HEK293 (cell line): Measurements from ENCODE around the gene MCRIP2.

ENCODE experiments used
- GFI1B ChIP-seq: fragments of 450-650 bp; formaldehyde crosslinking; IDR thresholded peaks from 2 replicates; pipeline ENCODE4 v1.5.1; 2016; ENCODE audit warnings: missing biosample characterization, missing genetic modification characterization
- GLIS2 ChIP-seq: fragments of 450-650 bp; formaldehyde crosslinking; IDR thresholded peaks from 2 replicates; pipeline ENCODE4 v1.5.1; 2016; ENCODE audit warnings: missing biosample characterization, missing genetic modification characterization
- INSM2 ChIP-seq: fragments of 450-650 bp; formaldehyde crosslinking; IDR thresholded peaks from 2 replicates; pipeline ENCODE4 v1.5.1; 2016; ENCODE audit warnings: missing biosample characterization, missing genetic modification characterization
- KLF1 ChIP-seq: fragments of 450-650 bp; formaldehyde crosslinking; IDR thresholded peaks from 2 replicates; pipeline ENCODE4 v1.5.1; 2016; ENCODE audit warnings: missing biosample characterization, missing genetic modification characterization
- KLF8 ChIP-seq: fragments of 450-650 bp; formaldehyde crosslinking; IDR thresholded peaks from 2 replicates; pipeline ENCODE4 v1.5.1; 2016; ENCODE audit warnings: missing biosample characterization, missing genetic modification characterization
- PATZ1 ChIP-seq: fragments of 450-650 bp; formaldehyde crosslinking; IDR thresholded peaks from 2 replicates; pipeline ENCODE4 v1.5.1; 2016; ENCODE audit warnings: missing biosample characterization, missing genetic modification characterization
- PRDM1 ChIP-seq: fragments of 450-650 bp; formaldehyde crosslinking; IDR thresholded peaks from 2 replicates; pipeline ENCODE4; 2016; ENCODE audit warnings: missing biosample characterization, missing genetic modification characterization
- SCRT1 ChIP-seq: fragments of 450-650 bp; formaldehyde crosslinking; IDR thresholded peaks from 2 replicates; pipeline ENCODE4 v1.5.1; 2016; ENCODE audit warnings: missing biosample characterization, missing genetic modification characterization, borderline replicate concordance
- SCRT2 ChIP-seq: fragments of 450-650 bp; formaldehyde crosslinking; IDR thresholded peaks from 2 replicates; pipeline ENCODE4 v1.5.1; 2016; ENCODE audit warnings: missing biosample characterization, missing genetic modification characterization
- ZNF549 ChIP-seq: fragments of 450-650 bp; IDR thresholded peaks from 2 replicates; pipeline ENCODE4 v1.5.1; 2018; ENCODE audit warnings: missing biosample characterization, missing genetic modification characterization, mild to moderate bottlenecking, inconsistent platforms, moderate library complexity
- ZNF571 ChIP-seq: fragments of 450-650 bp; formaldehyde crosslinking; IDR thresholded peaks from 2 replicates; pipeline ENCODE4 v1.5.0; 2017; ENCODE audit warnings: missing biosample characterization, missing genetic modification characterization
- ZNF660 ChIP-seq: fragments of 450-650 bp; IDR thresholded peaks from 2 replicates; pipeline ENCODE4 v1.5.1; 2018; ENCODE audit warnings: missing biosample characterization, mild to moderate bottlenecking, missing genetic modification characterization
- ZNF768 ChIP-seq: fragments of 450-650 bp; formaldehyde crosslinking; IDR thresholded peaks from 2 replicates; pipeline ENCODE4 v1.5.1; 2018; ENCODE audit warnings: missing biosample characterization, mild to moderate bottlenecking, missing genetic modification characterization
- ZSCAN5A ChIP-seq: fragments of 450-650 bp; formaldehyde crosslinking; IDR thresholded peaks from 2 replicates; pipeline ENCODE4 v1.5.1; 2016; ENCODE audit warnings: missing biosample characterization, missing genetic modification characterization
- TF ChIP-seq, protein P1 (sequence below): fragments of 450-650 bp; formaldehyde crosslinking; IDR thresholded peaks from 2 replicates; pipeline ENCODE4 v1.5.1; 2016; ENCODE audit warnings: missing biosample characterization, missing genetic modification characterization
- TF ChIP-seq, protein P2 (sequence below): fragments of 450-650 bp; formaldehyde crosslinking; IDR thresholded peaks from 2 replicates; pipeline ENCODE4 v1.5.1; 2016; ENCODE audit warnings: missing biosample characterization, missing genetic modification characterization
- TF ChIP-seq, protein P3 (sequence below): fragments of 450-650 bp; formaldehyde crosslinking; IDR thresholded peaks from 2 replicates; pipeline ENCODE4 v1.5.1; 2017; ENCODE audit warnings: missing biosample characterization, mild to moderate bottlenecking, missing genetic modification characterization, moderate library complexity
- TF ChIP-seq, protein P4 (sequence below): fragments of 450-650 bp; formaldehyde crosslinking; IDR thresholded peaks from 2 replicates; pipeline ENCODE4 v1.5.1; 2017; ENCODE audit warnings: missing biosample characterization, missing genetic modification characterization
- TF ChIP-seq, protein P5 (sequence below): fragments of 450-650 bp; formaldehyde crosslinking; IDR thresholded peaks from 2 replicates; pipeline ENCODE4 v1.5.1; 2016; ENCODE audit warnings: missing biosample characterization, missing genetic modification characterization

Gene MCRIP2

DNA sequence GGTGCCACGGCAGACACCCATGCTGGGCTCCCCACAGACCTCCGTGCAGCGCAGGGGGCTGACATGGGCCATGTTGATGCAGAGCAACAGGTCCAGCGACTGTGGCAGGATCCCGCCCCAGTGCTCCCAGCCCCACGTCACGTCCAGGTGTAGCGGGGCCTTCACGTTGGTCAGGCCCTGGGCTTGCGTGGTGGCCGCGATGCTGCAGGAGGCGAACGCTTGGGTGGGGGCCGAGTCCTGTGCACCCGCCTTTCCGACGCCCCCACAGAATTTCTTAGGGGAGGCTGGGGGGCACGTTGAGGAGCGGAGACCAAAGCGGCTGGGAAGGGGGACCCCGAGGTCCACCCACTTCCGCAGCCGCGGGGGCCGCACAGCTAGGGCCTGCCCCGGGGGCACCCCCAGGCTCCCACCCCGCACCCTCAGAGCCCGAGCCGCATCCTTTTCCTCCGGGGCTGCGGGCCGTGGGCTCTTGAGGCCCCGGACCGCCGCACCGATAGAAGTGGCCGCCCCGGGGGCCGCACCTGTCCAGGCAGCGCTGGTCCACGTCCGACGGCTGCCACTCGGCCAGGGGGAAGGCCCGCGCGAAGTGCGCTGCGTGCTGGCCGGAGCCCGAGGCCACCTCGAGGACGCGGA lies 5.9 kb upstream of the MCRIP2 start (continued):
- TF ChIP-seq INSM2 (tag by site-specific recombination): 0 out of 2 replicates have a peak, but pooled peaks have one; percentile 29
- TF ChIP-seq KLF8 (tag by site-specific recombination): peak; percentile 41; the same call in 1 of the 2 replicates
- TF ChIP-seq ZNF571 (tag by site-specific recombination): no peak
- 0 out of 2 replicates have a peak, but pooled peaks have one; percentile 33 for TF ChIP-seq ZNF768 (tag by site-specific recombination)
- TF ChIP-seq PATZ1 (tag by site-specific recombination): peak; percentile 40; the same call in 1 of the 2 replicates
- peak; percentile 9; the same call in 1 of the 2 replicates for TF ChIP-seq KLF1 (tag by site-specific recombination)
- TF ChIP-seq SCRT1 (tag by site-specific recombination): peak; percentile 88
- TF ChIP-seq, protein P1, sequence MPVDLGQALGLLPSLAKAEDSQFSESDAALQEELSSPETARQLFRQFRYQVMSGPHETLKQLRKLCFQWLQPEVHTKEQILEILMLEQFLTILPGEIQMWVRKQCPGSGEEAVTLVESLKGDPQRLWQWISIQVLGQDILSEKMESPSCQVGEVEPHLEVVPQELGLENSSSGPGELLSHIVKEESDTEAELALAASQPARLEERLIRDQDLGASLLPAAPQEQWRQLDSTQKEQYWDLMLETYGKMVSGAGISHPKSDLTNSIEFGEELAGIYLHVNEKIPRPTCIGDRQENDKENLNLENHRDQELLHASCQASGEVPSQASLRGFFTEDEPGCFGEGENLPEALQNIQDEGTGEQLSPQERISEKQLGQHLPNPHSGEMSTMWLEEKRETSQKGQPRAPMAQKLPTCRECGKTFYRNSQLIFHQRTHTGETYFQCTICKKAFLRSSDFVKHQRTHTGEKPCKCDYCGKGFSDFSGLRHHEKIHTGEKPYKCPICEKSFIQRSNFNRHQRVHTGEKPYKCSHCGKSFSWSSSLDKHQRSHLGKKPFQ (tag by site-specific recombination): no peak
- TF ChIP-seq, protein P2, sequence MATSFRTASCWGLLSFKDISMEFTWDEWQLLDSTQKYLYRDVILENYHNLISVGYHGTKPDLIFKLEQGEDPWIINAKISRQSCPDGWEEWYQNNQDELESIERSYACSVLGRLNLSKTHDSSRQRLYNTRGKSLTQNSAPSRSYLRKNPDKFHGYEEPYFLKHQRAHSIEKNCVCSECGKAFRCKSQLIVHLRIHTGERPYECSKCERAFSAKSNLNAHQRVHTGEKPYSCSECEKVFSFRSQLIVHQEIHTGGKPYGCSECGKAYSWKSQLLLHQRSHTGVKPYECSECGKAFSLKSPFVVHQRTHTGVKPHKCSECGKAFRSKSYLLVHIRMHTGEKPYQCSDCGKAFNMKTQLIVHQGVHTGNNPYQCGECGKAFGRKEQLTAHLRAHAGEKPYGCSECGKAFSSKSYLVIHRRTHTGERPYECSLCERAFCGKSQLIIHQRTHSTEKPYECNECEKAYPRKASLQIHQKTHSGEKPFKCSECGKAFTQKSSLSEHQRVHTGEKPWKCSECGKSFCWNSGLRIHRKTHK (tag by site-specific recombination): no peak
- TF ChIP-seq, protein P3, sequence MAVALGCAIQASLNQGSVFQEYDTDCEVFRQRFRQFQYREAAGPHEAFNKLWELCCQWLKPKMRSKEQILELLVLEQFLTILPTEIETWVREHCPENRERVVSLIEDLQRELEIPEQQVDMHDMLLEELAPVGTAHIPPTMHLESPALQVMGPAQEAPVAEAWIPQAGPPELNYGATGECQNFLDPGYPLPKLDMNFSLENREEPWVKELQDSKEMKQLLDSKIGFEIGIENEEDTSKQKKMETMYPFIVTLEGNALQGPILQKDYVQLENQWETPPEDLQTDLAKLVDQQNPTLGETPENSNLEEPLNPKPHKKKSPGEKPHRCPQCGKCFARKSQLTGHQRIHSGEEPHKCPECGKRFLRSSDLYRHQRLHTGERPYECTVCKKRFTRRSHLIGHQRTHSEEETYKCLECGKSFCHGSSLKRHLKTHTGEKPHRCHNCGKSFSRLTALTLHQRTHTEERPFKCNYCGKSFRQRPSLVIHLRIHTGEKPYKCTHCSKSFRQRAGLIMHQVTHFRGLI (tag by site-specific recombination): no peak
- TF ChIP-seq ZSCAN5A (tag by site-specific recombination): peak; percentile 84; the same call in 1 of the 2 replicates
- peak; percentile 77 for TF ChIP-seq GLIS2
- no peak for TF ChIP-seq GFI1B
- no peak for TF ChIP-seq ZNF549 (tag by site-specific recombination)
- TF ChIP-seq SCRT2 (tag by site-specific recombination): peak; percentile 98
- TF ChIP-seq PRDM1 (tag by site-specific recombination): no peak
- TF ChIP-seq, protein P4, sequence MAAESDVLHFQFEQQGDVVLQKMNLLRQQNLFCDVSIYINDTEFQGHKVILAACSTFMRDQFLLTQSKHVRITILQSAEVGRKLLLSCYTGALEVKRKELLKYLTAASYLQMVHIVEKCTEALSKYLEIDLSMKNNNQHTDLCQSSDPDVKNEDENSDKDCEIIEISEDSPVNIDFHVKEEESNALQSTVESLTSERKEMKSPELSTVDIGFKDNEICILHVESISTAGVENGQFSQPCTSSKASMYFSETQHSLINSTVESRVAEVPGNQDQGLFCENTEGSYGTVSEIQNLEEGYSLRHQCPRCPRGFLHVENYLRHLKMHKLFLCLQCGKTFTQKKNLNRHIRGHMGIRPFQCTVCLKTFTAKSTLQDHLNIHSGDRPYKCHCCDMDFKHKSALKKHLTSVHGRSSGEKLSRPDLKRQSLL (tag by site-specific recombination): 0 out of 2 replicates have a peak, but pooled peaks have one; percentile 6
- TF ChIP-seq ZNF660 (tag by site-specific recombination): 0 out of 2 replicates have a peak, but pooled peaks have one; percentile 13
- TF ChIP-seq, protein P5, sequence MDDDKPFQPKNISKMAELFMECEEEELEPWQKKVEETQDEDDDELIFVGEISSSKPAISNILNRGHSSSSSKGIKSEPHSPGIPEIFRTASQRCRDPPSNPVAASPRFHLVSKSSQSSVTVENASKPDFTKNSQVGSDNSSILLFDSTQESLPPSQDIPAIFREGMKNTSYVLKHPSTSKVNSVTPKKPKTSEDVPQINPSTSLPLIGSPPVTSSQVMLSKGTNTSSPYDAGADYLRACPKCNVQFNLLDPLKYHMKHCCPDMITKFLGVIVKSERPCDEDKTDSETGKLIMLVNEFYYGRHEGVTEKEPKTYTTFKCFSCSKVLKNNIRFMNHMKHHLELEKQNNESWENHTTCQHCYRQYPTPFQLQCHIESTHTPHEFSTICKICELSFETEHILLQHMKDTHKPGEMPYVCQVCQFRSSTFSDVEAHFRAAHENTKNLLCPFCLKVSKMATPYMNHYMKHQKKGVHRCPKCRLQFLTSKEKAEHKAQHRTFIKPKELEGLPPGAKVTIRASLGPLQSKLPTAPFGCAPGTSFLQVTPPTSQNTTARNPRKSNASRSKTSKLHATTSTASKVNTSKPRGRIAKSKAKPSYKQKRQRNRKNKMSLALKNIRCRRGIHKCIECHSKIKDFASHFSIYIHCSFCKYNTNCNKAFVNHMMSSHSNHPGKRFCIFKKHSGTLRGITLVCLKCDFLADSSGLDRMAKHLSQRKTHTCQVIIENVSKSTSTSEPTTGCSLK (tag by site-specific recombination): no peak
